Psoas muscle (tissue), 8 donors: ENCODE data around the gene PROSER2. TPM values are rescaled to one million over a fixed set of nuclear protein-coding genes. Genes with fewer than 3 reads are reported as not detected.

ENCODE experiments used
- ATAC-seq, 4 donors: fragments of 200-7000 bp; cut with Tn5 transposase; one replicate each; pipeline ENCODE4 v1.9.1; 2020; ENCODE audit warnings: moderate library complexity in 3 of 4, mild to moderate bottlenecking in 2 of 4
- DNase-seq, 2 donors: peaks; one replicate each; pipeline ENCODE4 v3.0.0-alpha.2; 2020
- H3K27ac ChIP-seq: fragments of 200-600 bp; one replicate; pipeline ENCODE4 v1.8.0; 2022
- H3K27me3 ChIP-seq, 3 donors: fragments of 200-600 bp in 1 of 3; one replicate each; pipeline versions ENCODE4 v1.6.1 to v1.8.0; 2013 to 2022; ENCODE audit warnings: low read length in 2 of 3, mild to moderate bottlenecking in 2 of 3, moderate library complexity in 1 of 3; ENCODE audit not compliant: insufficient read depth in 3 of 3
- H3K36me3 ChIP-seq, 2 donors: fragments of 200-600 bp in 1 of 2; one replicate each; pipeline versions ENCODE4 v1.6.1 to v1.8.0; 2013 to 2022; ENCODE audit warnings: low read depth in 1 of 2, mild to moderate bottlenecking in 1 of 2, moderate library complexity in 1 of 2; ENCODE audit not compliant: insufficient read depth in 1 of 2
- H3K4me1 ChIP-seq: fragments of 200-600 bp; one replicate; pipeline ENCODE4 v1.8.0; 2022
- H3K4me3 ChIP-seq: fragments of 200-600 bp; one replicate; pipeline ENCODE4 v1.8.0; 2022; ENCODE audit warnings: mild to moderate bottlenecking
- H3K9me3 ChIP-seq: fragments of 200-600 bp; one replicate; pipeline ENCODE4 v1.8.0; 2022
- CTCF ChIP-seq: fragments of 200-600 bp; IDR thresholded peaks from one replicate; pipeline ENCODE4 v1.8.0; 2022; ENCODE audit warnings: antibody characterized with exemption
- WGBS, 3 donors: extraction: QIAGEN DNeasy Blood & Tissue Kit; methylation state at CpG; one replicate each; pipeline versions ENCODE4 v1.1.6 to v1.1.7; 2013; 5-methylcytosine and 5-hydroxymethylcytosine counted together
- intact Hi-C, 2 donors: fragments of 100-400 bp; cut with DNase I; formaldehyde crosslinking; loops; one replicate each; pipeline versions ENCODE4 v1.11.0 to v1.14.2; 2022
- long read RNA-seq, 2 donors: library from polyadenylated mRNA; unstranded; transcript quantifications; one replicate each; pipeline ENCODE4 v2.0.0, GENCODE V29; 2021
- polyA plus RNA-seq, 3 donors: library from polyadenylated mRNA; stranded (reverse); fragments of 200-250 nt; gene quantifications; one replicate each; pipeline ENCODE4 v1.2.3, GENCODE V29; 2013
- total RNA-seq, 4 donors: library from RNA; stranded (reverse); fragmentation: NEBNext Ultra II Directional in 2 of 4; extraction: Animal tissue kit (Norgen Biotek cat#: 25700) in 2 of 4; gene quantifications; one replicate each; pipeline versions ENCODE4 v1.2.1 to v1.2.4, GENCODE V29; 2021 to 2023
- donor health status: healthy with polysubstance abuse.
- donor health status: DM: no; HTN: no; CAD: no; lungs with moderate emphysema.
- donor health status: Bipolar disorder and iron deficiency.
- donor health status: healthy.
- donor health status: DM: yes; HTN: yes; CAD: no.
- donor health status: DM: no; HTN: no; CAD: no.
- donor health status: DM: no; HTN: no; CAD: no.
- donor health status: DM: yes; HTN: yes; CAD: no.

Gene PROSER2
- 1 to 10 TPM in 3 of 4 donors, under 1 TPM in 1; 0.91 to 2.8 (median 1.6) TPM for total RNA-seq
- polyA plus RNA-seq, result 1 to 10 TPM in 1 of 3 donors, under 1 TPM in 2; 0.63 to 1.6 (median 0.70) TPM
- long read RNA-seq, donor 1, result 0 reads
- long read RNA-seq, donor 2, partial matches to known transcripts, result 0 of 6 reads
- long read RNA-seq, donor 2, other reads (novel, unspliced or antisense), result 0 of 6 reads

GRCh38 chr10:11823122-11823988, at the start of gene PROSER2:
TSS of gene PROSER2 (plus strand) at chr10:11823356. CDS start at chr10:11852078, 28,722 bp downstream.
- no peaks in the 10 kb centered on the region for H3K36me3 ChIP-seq
- peak within 1 kb of the TSS; percentile 30 for H3K27ac ChIP-seq
- ATAC-seq (peak; percentile 76 to 92 (median 90)), DNase-seq (peak; percentile 60 to 65)
- peaks cover 0 to 28% (median 11%) of the 10 kb centered on the region in 3 donors for H3K27me3 ChIP-seq
- H3K9me3 ChIP-seq, result no peaks in the 10 kb centered on the region
- intact Hi-C loops, result no loop called here
- H3K4me1 ChIP-seq, result peaks cover 8% of the 10 kb centered on the region
- TF ChIP-seq CTCF, result no peak
- H3K4me3 ChIP-seq, result peak within 1 kb of the TSS; percentile 71
- 1% methylated on average over 92 to 114 of the region's 114 CpGs for WGBS, 3 donors

- H3K4me1 ChIP-seq, result no peaks in the 10 kb centered on the region
- ATAC-seq, result no peak
- DNase-seq, result no peak
- no peaks in the 10 kb centered on the region for H3K36me3 ChIP-seq
- H3K9me3 ChIP-seq, result no peaks in the 10 kb centered on the region
- intact Hi-C loops, result no loop called here
- H3K27me3 ChIP-seq, result no peaks in the 10 kb centered on the region
- H3K4me3 ChIP-seq, result no peak overlapping the region
- H3K27ac ChIP-seq, result no peak overlapping the region
- 67 to 76% (median 67%) methylated on average over 14 of the region's 14 CpGs for WGBS, 3 donors
- no peak for TF ChIP-seq CTCF
Measured at GRCh38 chr10:11773761-11774441, 49.3 kb upstream of the PROSER2 start.

GRCh38 chr10:11775412-11775811, 47.7 kb upstream of the PROSER2 start:
- no peaks in the 10 kb centered on the region for H3K27me3 ChIP-seq
- intact Hi-C loops, result no loop called here
- DNase-seq (no peak), ATAC-seq (no peak)
- H3K4me3 ChIP-seq, result no peak overlapping the region
- H3K9me3 ChIP-seq, result no peaks in the 10 kb centered on the region
- 63 to 80% (median 69%) methylated on average over 5 of the region's 5 CpGs for WGBS, 3 donors
- no peaks in the 10 kb centered on the region for H3K36me3 ChIP-seq
- H3K27ac ChIP-seq, result no peak overlapping the region
- no peaks in the 10 kb centered on the region for H3K4me1 ChIP-seq
- no peak for TF ChIP-seq CTCF

GRCh38 chr10:11776080-11776479, 47.1 kb upstream of the PROSER2 start:
- WGBS, 3 donors, result 89 to 93% (median 92%) methylated on average over 3 of the region's 3 CpGs
- DNase-seq (no peak), ATAC-seq (no peak)
- intact Hi-C loops, result no loop called here
- Histone ChIP-seq H3K36me3 (no peaks in the 10 kb centered on the region), H3K4me3 (no peak overlapping the region), H3K27me3 (no peaks in the 10 kb centered on the region), H3K27ac (no peak overlapping the region), H3K9me3 (no peaks in the 10 kb centered on the region), H3K4me1 (no peaks in the 10 kb centered on the region)
- no peak for TF ChIP-seq CTCF
